GM23248 (cell line): ENCODE measurements around the gene TM4SF4. TPM values are rescaled to one million over a fixed set of nuclear protein-coding genes. Genes with fewer than 3 reads are reported as not detected.

Experiments used
- DNase-seq: peaks from one replicate; pipeline ENCODE4 v3.0.0-alpha.2; 2015
- H2AFZ ChIP-seq: fragments of 200-600 bp; sonication (generic); 2 replicates; pipeline ENCODE4 v1.6.1; 2016; ENCODE audit warnings: antibody characterized with exemption
- H3F3A ChIP-seq: fragments of 200-600 bp; sonication (generic); 2 replicates; pipeline ENCODE4 v1.6.1; 2016; ENCODE audit warnings: mild to moderate bottlenecking, antibody characterized with exemption, mixed run types; ENCODE audit not compliant: insufficient read depth
- H3K27ac ChIP-seq: fragments of 200-600 bp; sonication (generic); 2 replicates; pipeline ENCODE4 v1.5.1; 2016; ENCODE audit warnings: mild to moderate bottlenecking
- H3K27me3 ChIP-seq: fragments of 200-600 bp; sonication (generic); replicated peaks from 2 replicates; pipeline ENCODE4 v1.6.1; 2016; ENCODE audit warnings: mild to moderate bottlenecking; ENCODE audit not compliant: insufficient read depth
- H3K36me3 ChIP-seq: fragments of 200-600 bp; sonication (generic); 2 replicates; pipeline ENCODE4 v1.6.1; 2016; ENCODE audit warnings: low read depth, mild to moderate bottlenecking
- H3K4me1 ChIP-seq: fragments of 200-600 bp; sonication (generic); 2 replicates; pipeline ENCODE4 v1.6.1; 2016; ENCODE audit warnings: mild to moderate bottlenecking; ENCODE audit not compliant: insufficient read depth
- H3K4me2 ChIP-seq: fragments of 200-600 bp; sonication (generic); one replicate; pipeline ENCODE4 v1.6.1; 2016; ENCODE audit warnings: mild to moderate bottlenecking; ENCODE audit not compliant: unreplicated experiment
- H3K4me3 ChIP-seq: fragments of 200-600 bp; sonication (generic); 2 replicates; pipeline ENCODE4 v1.5.1; 2016; ENCODE audit warnings: mild to moderate bottlenecking
- H3K79me2 ChIP-seq: fragments of 200-600 bp; sonication (generic); 2 replicates; pipeline ENCODE4 v1.6.1; 2016; ENCODE audit warnings: mild to moderate bottlenecking; ENCODE audit not compliant: insufficient read depth
- H3K9ac ChIP-seq: fragments of 200-600 bp; sonication (generic); 2 replicates; pipeline ENCODE4 v1.6.1; 2016; ENCODE audit warnings: mild to moderate bottlenecking
- H3K9me2 ChIP-seq: fragments of 200-600 bp; sonication (generic); 2 replicates; pipeline ENCODE4 v1.6.1; 2016; ENCODE audit warnings: mixed run types, mild to moderate bottlenecking, moderate library complexity; ENCODE audit not compliant: insufficient read depth
- H3K9me3 ChIP-seq: fragments of 200-600 bp; sonication (generic); one replicate; pipeline ENCODE4 v1.6.1; 2017; ENCODE audit warnings: low read depth
- H4K20me1 ChIP-seq: fragments of 200-600 bp; sonication (generic); 2 replicates; pipeline ENCODE4 v1.6.0; 2016; ENCODE audit not compliant: insufficient read depth
- EZH2 ChIP-seq: fragments of 200-600 bp; sonication (generic); IDR thresholded peaks from 2 replicates; pipeline ENCODE4 v1.6.1; 2018; ENCODE audit warnings: antibody characterized with exemption, mild to moderate bottlenecking; ENCODE audit not compliant: insufficient read depth, poor library complexity, severe bottlenecking
- EZH2phosphoT487 ChIP-seq: fragments of 200-600 bp; sonication (generic); IDR thresholded peaks from 2 replicates; pipeline ENCODE4 v1.6.1; 2018; ENCODE audit warnings: antibody characterized with exemption, moderate library complexity, mild to moderate bottlenecking, low read depth; ENCODE audit not compliant: insufficient read depth
- WGBS, 2 experiments: methylation state at CpG; one replicate each; pipeline ENCODE4 v1.1.6; 2015 to 2017; ENCODE audit warnings: low lambda C conversion rate in 2 of 2, low coverage in 1 of 2; ENCODE audit errors: missing lambda C conversion rate in 2 of 2; 5-methylcytosine and 5-hydroxymethylcytosine counted together
- in situ Hi-C: fragments of 300-500 bp; cut with MboI; formaldehyde crosslinking; loops from 2 replicates; pipeline ENCODE4 v1.15.0; 2020
- polyA plus RNA-seq: library from polyadenylated mRNA; unstranded; fragments of >200 nt; fragmentation: Nextera tagmentation; extraction: Ambion mirVana; gene quantifications from 2 replicates; pipeline ENCODE4 v1.2.1, GENCODE V29; 2016
- total RNA-seq: library from RNA; depleted of rRNA; stranded (reverse); fragments of >200 nt; shearing (Covaris generic); gene quantifications from 2 replicates; pipeline ENCODE4 v1.2.3, GENCODE V29; 2014

The TM4SF4 gene
- total and polyA plus RNA-seq, 2 experiments from 2014 or later: 0.96 to 0.97 TPM

DNA sequence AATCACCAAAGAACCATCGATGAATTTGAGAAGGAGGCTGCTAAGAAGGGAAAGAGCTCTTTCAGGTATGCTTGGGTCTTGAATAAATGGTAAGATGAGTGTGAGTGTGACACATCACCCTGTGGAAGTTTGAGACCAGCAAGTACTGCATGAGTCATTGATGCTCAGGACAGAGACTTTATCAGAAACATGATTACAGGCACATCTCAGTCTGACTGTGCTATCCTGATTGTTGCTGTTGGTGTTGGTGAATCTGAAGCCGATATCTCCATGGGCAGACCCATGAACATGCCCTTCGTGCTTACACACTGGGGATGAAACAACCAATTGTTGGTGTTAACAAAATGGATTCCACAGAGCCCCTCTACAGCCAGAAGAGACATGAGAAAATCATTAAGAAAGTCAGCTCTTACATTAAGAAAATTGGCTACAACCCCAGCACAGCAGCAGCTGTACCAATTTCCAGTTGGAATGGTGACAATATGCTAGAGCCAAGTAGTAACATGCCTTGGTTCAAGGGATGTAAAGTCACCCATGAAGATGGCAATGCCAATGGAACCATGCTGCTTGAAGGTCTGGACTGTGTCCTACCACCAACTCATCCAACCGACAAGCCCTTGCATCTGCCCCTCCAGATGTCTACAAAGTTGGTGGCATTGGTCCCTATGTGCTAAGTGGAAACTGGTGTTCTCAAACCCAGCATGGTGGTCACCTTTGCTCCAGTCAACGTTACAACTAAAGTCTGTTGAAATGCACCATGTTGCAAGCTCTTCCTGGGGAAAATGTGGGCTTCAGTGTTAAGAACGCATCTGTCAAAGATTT is 20.5 kb downstream of the TM4SF4 start:
- Histone ChIP-seq H3K4me1 (peaks cover 6% of the 10 kb centered on the region; the same call in 1 of the 2 replicates), H3K9me2 (no peaks in the 10 kb centered on the region), H3K27ac (no peak overlapping the region), H3K4me2 (no peak overlapping the region), H3F3A (0 out of 2 replicates have a peak, but pooled peaks cover 6% of the 10 kb centered on the region), H3K36me3 (no peaks in the 10 kb centered on the region), H3K9ac (no peak overlapping the region), H3K79me2 (no peaks in the 10 kb centered on the region), H2AFZ (no peak overlapping the region), H4K20me1 (no peaks in the 10 kb centered on the region), H3K9me3 (no peaks in the 10 kb centered on the region), H3K27me3 (no peaks in the 10 kb centered on the region), H3K4me3 (no peak overlapping the region)
- TF ChIP-seq EZH2phosphoT487: no peak
- no peak for TF ChIP-seq EZH2
- DNase-seq: peak; percentile 80
- WGBS, 2 experiments: 71 to 72% methylated on average over 6 of the region's 6 CpGs
- in situ Hi-C loops: loop anchor here (25.0 kb wide), 1 partner anchor 383 kb away; no protein-coding TSS in a partner anchor

DNA sequence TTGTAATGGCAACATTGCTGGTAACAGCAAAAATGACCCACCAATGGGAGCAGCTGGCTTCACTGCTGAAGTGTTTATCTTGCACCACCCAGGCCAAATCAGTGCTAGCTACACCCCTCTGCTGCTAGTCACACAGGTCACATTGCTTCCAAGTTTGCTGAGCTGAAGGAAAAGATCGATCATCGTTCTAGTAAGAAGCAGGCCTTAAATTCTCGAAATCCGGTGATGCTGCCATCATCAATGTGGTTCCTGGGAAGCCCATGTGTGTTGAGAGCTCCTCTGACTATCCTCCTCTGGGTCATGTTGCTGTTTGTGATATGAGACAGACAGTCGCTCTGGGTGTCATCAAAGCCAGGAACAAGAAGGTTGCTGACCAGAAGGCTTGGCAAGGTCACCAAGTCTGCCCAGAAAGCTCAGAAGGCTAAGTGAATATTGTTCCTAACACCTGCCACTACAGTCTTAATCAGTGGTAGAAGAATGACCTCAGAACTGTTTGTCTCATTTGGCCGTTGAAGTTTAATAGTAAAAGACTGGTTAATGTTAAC is 21.2 kb downstream of the TM4SF4 start:
- no peak overlapping the region for H3K27ac ChIP-seq
- no peaks in the 10 kb centered on the region for H3K79me2 ChIP-seq
- no peaks in the 10 kb centered on the region for H3K27me3 ChIP-seq
- H3K9me2 ChIP-seq: no peaks in the 10 kb centered on the region
- H3K4me3 ChIP-seq: no peak overlapping the region
- peaks cover 3% of the 10 kb centered on the region for H3F3A ChIP-seq
- 95% methylated on average over 6 of the region's 6 CpGs for WGBS, 2 experiments
- no peaks in the 10 kb centered on the region for H3K9me3 ChIP-seq
- TF ChIP-seq EZH2phosphoT487: no peak
- no peak for TF ChIP-seq EZH2
- H4K20me1 ChIP-seq: no peaks in the 10 kb centered on the region
- H3K9ac ChIP-seq: no peak overlapping the region
- H3K4me1 ChIP-seq: peaks cover 7% of the 10 kb centered on the region; the same call in 1 of the 2 replicates
- no peaks in the 10 kb centered on the region for H3K36me3 ChIP-seq
- no peak overlapping the region for H3K4me2 ChIP-seq
- in situ Hi-C loops: loop anchor here (25.0 kb wide), 1 partner anchor 383 kb away; no protein-coding TSS in a partner anchor
- H2AFZ ChIP-seq: no peak overlapping the region
- no peak for DNase-seq

DNA sequence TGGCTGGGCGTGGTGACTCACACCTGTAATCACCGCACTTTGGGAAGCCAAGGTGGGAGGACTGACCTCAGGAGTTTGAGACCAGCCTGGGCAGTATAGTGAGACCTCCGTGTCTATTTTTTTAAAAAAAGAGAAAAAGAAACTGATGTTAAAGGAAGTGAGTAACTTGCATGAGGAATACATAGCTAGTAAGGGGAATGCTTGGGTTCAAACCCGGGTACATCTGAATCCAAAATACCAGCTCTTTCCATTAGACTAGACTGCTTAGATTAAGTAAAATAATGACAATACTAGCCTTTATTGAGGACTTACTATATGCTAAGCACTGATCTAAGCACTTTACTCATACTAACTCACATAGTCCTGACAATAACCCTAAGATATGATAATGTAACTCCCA is 22.4 kb downstream of the TM4SF4 start:
- Histone ChIP-seq H3K4me2 (no peak overlapping the region), H3K4me1 (peaks cover 17% of the 10 kb centered on the region), H3K9me2 (no peaks in the 10 kb centered on the region), H3K27ac (no peak overlapping the region), H3K27me3 (no peaks in the 10 kb centered on the region), H3K9me3 (no peaks in the 10 kb centered on the region), H3K36me3 (no peaks in the 10 kb centered on the region), H3K4me3 (no peak overlapping the region), H2AFZ (no peak overlapping the region), H4K20me1 (no peaks in the 10 kb centered on the region), H3F3A (peaks cover 13% of the 10 kb centered on the region), H3K79me2 (no peaks in the 10 kb centered on the region), H3K9ac (no peak overlapping the region)
- in situ Hi-C loops: loop anchor here (25.0 kb wide), 1 partner anchor 385 kb away; no protein-coding TSS in a partner anchor
- TF ChIP-seq EZH2phosphoT487 (no peak), EZH2 (no peak)
- WGBS, 2 experiments: 94 to 100% methylated on average over 4 of the region's 4 CpGs
- DNase-seq: no peak

DNA sequence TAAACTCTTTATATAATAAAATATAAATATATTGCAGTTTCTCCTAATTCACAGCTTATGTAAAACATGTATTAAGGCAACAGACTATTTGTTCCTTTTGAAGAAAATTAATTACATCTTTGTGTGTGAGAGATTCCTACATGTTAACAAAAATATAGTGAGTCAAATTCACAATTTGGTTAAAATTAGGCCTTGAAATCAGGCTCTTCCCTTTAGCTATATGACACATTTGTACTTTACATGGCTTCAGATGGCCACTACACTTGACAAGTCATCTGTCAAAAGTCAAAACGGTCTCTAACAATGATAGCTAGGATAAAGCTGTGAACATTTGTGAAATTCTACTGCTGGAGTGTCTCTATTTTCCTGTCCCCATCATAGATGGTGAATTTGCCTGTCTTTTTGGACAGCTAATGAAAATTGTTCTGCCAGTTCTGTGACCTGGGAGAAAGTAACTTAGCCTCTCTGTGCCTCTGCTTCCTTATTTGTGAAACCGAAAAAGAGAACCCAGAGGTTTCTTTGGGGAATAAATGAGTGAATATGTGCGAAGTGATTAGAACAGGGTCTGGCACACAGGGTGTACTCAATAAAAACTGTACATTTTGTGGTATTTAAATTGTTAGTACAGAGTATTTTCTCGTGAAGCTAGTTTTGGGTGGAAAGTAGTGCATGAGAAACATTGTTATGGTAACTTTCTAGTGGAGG is 23.6 kb downstream of the TM4SF4 start:
- H3K9me3 ChIP-seq: no peaks in the 10 kb centered on the region
- in situ Hi-C loops: loop anchor here (25.0 kb wide), 1 partner anchor 386 kb away; no protein-coding TSS in a partner anchor

More for the DNA sequence above, 23.6 kb downstream of the TM4SF4 start:
- Histone ChIP-seq H3K79me2 (no peaks in the 10 kb centered on the region), H3K4me1 (peaks cover 20% of the 10 kb centered on the region), H3K27me3 (no peaks in the 10 kb centered on the region), H3K4me3 (no peak overlapping the region), H3F3A (peaks cover 25% of the 10 kb centered on the region), H3K9me2 (no peaks in the 10 kb centered on the region), H2AFZ (no peak overlapping the region), H3K4me2 (no peak overlapping the region), H3K27ac (no peak overlapping the region), H3K36me3 (no peaks in the 10 kb centered on the region), H3K9ac (no peak overlapping the region), H4K20me1 (no peaks in the 10 kb centered on the region)
- 63% methylated on average over 4 of the region's 4 CpGs for WGBS, 2 experiments
- DNase-seq: no peak
- no peak for TF ChIP-seq EZH2
- no peak for TF ChIP-seq EZH2phosphoT487
